GM19397 (cell line): ENCODE data around the gene DPH5.
"Not testable (repeated sequence)": the region's sequence is repeated elsewhere in the genome, so short reads cannot be mapped to it uniquely, and the experiment has no call there.

ENCODE experiments used
- ATAC-seq: cut with Tn5 transposase; IDR thresholded peaks from one replicate; pipeline ENCODE4 v1.9.1; 2021; ENCODE audit warnings: mild to moderate bottlenecking, moderate library complexity; ENCODE audit not compliant: unreplicated experiment

DPH5 gene

DNA sequence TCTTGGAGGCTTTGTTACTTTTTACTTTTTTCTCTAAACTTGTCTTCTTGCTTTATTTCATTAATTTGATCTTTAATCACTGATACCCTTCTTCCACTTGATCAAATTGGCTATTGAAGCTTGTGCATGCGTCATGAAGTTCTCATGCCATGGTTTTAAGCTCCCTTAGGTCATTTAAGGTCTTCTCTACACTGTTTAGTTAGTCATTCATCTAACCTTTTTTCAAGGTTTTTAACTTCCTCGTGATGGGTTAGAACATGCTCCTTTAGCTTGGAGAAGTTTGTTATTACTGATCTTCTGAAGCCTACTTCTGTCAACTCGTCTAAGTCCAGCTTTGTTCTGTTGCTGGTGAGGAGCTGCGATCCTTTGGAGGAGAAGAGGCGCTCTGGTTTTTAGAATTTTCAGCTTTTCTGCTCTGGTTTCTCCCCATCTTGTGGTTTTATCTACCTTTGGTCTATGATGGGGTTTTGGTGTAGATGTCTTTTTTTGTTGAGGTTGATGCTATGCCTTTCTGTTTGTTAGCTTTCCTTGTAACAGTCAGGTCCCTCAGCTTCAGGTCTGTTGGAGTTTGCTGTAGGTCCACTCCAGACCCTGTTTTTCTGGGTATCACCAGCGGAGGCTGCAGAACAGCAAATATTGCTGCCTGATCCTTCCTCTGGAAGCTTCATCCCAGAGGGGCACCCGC is 76.7 kb downstream of the DPH5 start:
- ATAC-seq, result not testable (repeated sequence)

DNA sequence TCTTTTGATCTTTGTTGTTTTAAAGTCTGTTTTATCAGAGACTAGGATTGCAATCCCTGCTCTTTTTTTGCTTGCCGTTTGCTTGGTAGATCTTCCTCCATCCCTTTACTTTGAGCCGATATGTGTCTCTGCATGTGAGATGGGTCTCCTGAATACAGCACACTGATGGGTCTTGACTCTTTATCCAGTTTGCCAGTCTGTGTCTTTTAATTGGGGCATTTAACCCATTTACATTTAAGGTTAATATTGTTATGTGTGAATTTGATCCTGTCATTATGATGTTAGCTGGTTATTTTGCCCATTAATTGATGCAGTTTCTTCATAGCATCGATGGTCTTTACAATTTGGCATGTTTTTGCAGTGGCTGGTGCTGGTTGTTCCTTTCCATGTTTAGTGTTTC is 77.8 kb downstream of the DPH5 start:
- ATAC-seq, result not testable (repeated sequence)

DNA sequence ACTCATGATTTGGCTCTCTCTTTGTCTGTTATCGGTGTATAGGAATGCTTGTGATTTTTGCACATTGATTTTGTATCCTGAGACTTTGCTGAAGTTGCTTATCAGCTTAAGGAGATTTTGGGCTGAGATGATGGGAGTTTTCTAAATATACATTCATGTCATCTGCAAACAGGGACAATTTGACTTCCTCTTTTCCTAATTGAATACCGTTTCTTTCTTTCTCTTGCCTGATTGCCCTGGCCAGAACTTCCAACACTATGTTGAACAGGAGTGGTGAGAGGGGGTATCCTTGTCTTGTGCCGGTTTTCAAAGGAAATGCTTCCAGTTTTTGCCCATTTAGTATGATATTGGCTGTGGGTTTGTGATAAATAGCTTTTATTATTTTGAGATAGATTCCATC is 79.5 kb downstream of the DPH5 start:
- ATAC-seq, result not testable (repeated sequence)

DNA sequence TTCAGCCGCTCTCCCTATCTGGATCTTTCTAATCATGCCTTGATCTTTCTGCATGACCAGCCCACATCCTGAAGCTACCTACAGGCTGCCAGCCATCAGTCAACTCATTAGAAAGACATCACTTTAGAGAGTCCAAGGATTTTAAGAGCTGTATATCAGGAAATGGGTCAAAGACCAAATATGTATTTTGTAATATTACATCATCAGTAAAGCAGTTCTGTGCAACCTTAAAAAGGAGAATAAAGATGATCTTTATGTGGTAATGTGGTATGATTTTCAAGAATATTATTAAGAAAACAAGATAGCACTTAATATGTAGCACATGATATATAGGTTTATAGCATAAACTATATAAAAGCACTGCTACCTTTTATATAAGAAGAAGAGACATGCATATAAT is 82.1 kb downstream of the DPH5 start:
- no peak for ATAC-seq

DNA sequence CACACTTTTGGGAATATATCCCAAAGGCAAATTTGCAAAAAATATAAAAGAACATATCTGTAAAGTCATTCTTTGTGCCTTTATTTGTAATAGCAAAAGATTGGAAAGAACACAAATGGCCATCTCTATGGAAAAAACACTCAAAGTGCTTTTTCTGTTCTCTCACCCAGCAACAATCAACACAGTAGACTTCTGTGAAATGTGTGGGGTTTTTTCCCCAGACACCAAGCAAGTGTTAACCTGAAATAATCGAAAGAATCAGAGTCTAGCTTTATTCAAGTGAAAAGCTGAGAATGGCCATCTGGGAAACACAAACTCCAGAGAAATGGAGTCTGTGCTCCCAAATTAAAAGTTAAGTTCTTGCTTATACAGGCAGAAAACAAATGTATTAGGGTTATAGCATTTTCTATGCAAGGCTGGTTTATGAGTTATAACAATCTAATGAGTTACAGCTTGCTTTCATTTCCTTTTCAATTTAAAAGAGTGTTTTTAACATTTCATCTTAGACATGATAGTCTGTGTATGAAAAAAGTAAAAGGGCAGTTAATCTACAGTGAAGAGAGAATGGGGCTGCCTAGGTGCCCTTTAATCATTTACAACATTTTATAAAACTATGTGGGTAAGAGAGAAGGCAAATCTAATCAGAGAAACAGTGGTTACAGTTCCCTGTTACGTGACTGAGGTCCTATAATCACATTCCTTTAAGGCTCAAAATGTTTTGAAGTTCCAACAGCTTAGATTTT is 83.1 kb downstream of the DPH5 start:
- ATAC-seq, result no peak

DNA sequence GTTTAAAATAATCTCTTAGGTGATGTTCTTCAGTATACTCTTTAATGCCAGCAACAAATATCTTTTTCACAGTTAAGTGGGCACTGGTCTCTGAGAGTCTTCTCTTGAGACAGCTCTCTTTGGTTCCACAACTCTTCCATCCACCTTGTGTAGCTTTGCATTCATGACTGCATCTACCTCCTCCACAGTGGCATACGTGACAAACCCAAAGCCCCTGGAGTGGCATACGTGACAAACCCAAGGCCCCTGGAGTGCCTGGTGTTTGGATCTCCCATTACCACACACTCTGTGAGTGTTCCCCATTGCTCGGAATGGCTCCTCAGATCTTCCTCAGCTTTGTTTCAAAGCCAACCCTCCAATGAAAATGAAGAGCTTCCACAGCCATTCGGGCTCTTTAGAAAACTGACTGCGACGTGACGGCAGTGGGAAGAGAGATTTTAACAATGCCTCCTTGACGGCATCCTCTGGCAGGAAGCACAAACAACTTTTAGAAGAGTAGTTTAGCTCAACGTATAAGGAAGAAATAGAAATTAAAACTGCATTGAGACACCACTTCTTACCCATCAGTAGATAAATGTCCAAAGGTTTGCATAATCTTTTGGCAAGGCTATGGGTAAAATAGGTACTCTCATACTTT is 83.9 kb downstream of the DPH5 start:
- ATAC-seq, result no peak

DNA sequence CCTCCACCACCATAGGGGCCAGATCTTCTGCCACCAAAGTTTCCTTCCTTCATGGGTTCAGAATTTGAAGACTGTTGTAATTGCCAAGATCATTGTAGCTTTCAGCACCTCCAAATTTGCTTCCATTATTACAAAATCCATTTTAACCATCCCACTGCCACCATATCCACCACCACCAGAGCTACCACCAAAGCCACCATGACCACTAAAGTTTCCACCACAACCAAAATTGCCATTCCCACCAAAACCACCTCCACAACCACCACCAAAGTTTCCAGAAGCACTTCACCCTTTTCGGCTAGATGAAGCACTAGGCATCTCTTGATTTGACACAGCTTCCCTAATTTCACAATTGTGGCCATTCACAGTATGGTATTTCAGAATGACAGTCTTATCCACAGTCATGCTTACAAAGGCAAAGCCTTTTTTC is 84.5 kb downstream of the DPH5 start:
- ATAC-seq, result no peak
